Measurements from ENCODE around the gene AAR2.

Gene AAR2

GRCh38 chr20:36266189-36266588, 29.9 kb downstream of the AAR2 start:
- H3K79me2 ChIP-seq (ENCODE audit: low read length): no peaks in the 10 kb centered on the region
- H3K36me3 ChIP-seq (replicated peaks; ENCODE audit: low read depth, low read length): no peaks in the 10 kb centered on the region
- H4K20me1 ChIP-seq (ENCODE audit: insufficient read depth, low read length): no peaks in the 10 kb centered on the region
- H3K9ac ChIP-seq (ENCODE audit: low read length): no peak overlapping the region
- TF ChIP-seq CTCF (IDR thresholded peaks at IDR 0.05; ENCODE audit: low read depth, low read length) (no peak), EZH2phosphoT487 (IDR thresholded peaks at IDR 0.05; ENCODE audit: low read depth) (no peak)
- H3K27me3 ChIP-seq (ENCODE audit: low read depth, low read length): no peaks in the 10 kb centered on the region
- no peak overlapping the region for H3K27ac ChIP-seq (ENCODE audit: low read length)
- no peak overlapping the region for H2AFZ ChIP-seq (ENCODE audit: low read depth, low read length)
- no peaks in the 10 kb centered on the region for H3K9me3 ChIP-seq (ENCODE audit: insufficient read depth, low read length)
- H3K4me1 ChIP-seq (ENCODE audit: low read length): no peaks in the 10 kb centered on the region
- no peak overlapping the region for H3K4me2 ChIP-seq (ENCODE audit: low read length)
- H3K4me3 ChIP-seq (ENCODE audit: low read length): no peak overlapping the region

- no peaks in the 10 kb centered on the region for H3K27me3 ChIP-seq (ENCODE audit: low read depth, low read length)
- no peak for TF ChIP-seq EZH2phosphoT487 (IDR thresholded peaks at IDR 0.05; ENCODE audit: low read depth)
- TF ChIP-seq CTCF (IDR thresholded peaks at IDR 0.05; ENCODE audit: low read depth, low read length): no peak
- H3K27ac ChIP-seq (ENCODE audit: low read length): no peak overlapping the region
- no peaks in the 10 kb centered on the region for H3K36me3 ChIP-seq (replicated peaks; ENCODE audit: low read depth, low read length)
- no peak overlapping the region for H3K4me2 ChIP-seq (ENCODE audit: low read length)
- no peaks in the 10 kb centered on the region for H3K4me1 ChIP-seq (ENCODE audit: low read length)
- no peaks in the 10 kb centered on the region for H3K9me3 ChIP-seq (ENCODE audit: insufficient read depth, low read length)
- H3K4me3 ChIP-seq (ENCODE audit: low read length): no peak overlapping the region
- no peak overlapping the region for H2AFZ ChIP-seq (ENCODE audit: low read depth, low read length)
- H4K20me1 ChIP-seq (ENCODE audit: insufficient read depth, low read length): no peaks in the 10 kb centered on the region
- H3K9ac ChIP-seq (ENCODE audit: low read length): no peak overlapping the region
- no peaks in the 10 kb centered on the region for H3K79me2 ChIP-seq (ENCODE audit: low read length)
Observed at GRCh38 chr20:36267605-36268381, 31.5 kb downstream of the AAR2 start.

- no peak overlapping the region for H3K9ac ChIP-seq (ENCODE audit: low read length)
- no peak overlapping the region for H3K27ac ChIP-seq (ENCODE audit: low read length)
- H3K79me2 ChIP-seq (ENCODE audit: low read length): no peaks in the 10 kb centered on the region
- no peak overlapping the region for H3K4me2 ChIP-seq (ENCODE audit: low read length)
- no peak overlapping the region for H2AFZ ChIP-seq (ENCODE audit: low read depth, low read length)
- no peaks in the 10 kb centered on the region for H4K20me1 ChIP-seq (ENCODE audit: insufficient read depth, low read length)
- TF ChIP-seq EZH2phosphoT487 (IDR thresholded peaks at IDR 0.05; ENCODE audit: low read depth): no peak
- no peak for TF ChIP-seq CTCF (IDR thresholded peaks at IDR 0.05; ENCODE audit: low read depth, low read length)
- H3K4me1 ChIP-seq (ENCODE audit: low read length): no peaks in the 10 kb centered on the region
- no peak overlapping the region for H3K4me3 ChIP-seq (ENCODE audit: low read length)
- H3K36me3 ChIP-seq (replicated peaks; ENCODE audit: low read depth, low read length): no peaks in the 10 kb centered on the region
- H3K9me3 ChIP-seq (ENCODE audit: insufficient read depth, low read length): no peaks in the 10 kb centered on the region
- H3K27me3 ChIP-seq (ENCODE audit: low read depth, low read length): no peaks in the 10 kb centered on the region
Observed at GRCh38 chr20:36268440-36269342, 32.4 kb downstream of the AAR2 start.

GRCh38 chr20:36269507-36269906, 33.2 kb downstream of the AAR2 start:
- H3K9me3 ChIP-seq (ENCODE audit: insufficient read depth, low read length): no peaks in the 10 kb centered on the region
- H3K4me3 ChIP-seq (ENCODE audit: low read length): no peak overlapping the region
- H3K9ac ChIP-seq (ENCODE audit: low read length): no peak overlapping the region
- TF ChIP-seq CTCF (IDR thresholded peaks at IDR 0.05; ENCODE audit: low read depth, low read length): no peak
- TF ChIP-seq EZH2phosphoT487 (IDR thresholded peaks at IDR 0.05; ENCODE audit: low read depth): no peak
- H3K27me3 ChIP-seq (ENCODE audit: low read depth, low read length): no peaks in the 10 kb centered on the region
- no peak overlapping the region for H3K27ac ChIP-seq (ENCODE audit: low read length)
- no peaks in the 10 kb centered on the region for H3K36me3 ChIP-seq (replicated peaks; ENCODE audit: low read depth, low read length)
- no peaks in the 10 kb centered on the region for H4K20me1 ChIP-seq (ENCODE audit: insufficient read depth, low read length)
- no peak overlapping the region for H2AFZ ChIP-seq (ENCODE audit: low read depth, low read length)
- H3K79me2 ChIP-seq (ENCODE audit: low read length): no peaks in the 10 kb centered on the region
- no peak overlapping the region for H3K4me2 ChIP-seq (ENCODE audit: low read length)
- H3K4me1 ChIP-seq (ENCODE audit: low read length): no peaks in the 10 kb centered on the region
